ENCODE measurements around the gene CEACAM18.

GRCh38 chr19:51511353-51511752, 33.0 kb downstream of the CEACAM18 start:
- TF ChIP-seq, protein P1, sequence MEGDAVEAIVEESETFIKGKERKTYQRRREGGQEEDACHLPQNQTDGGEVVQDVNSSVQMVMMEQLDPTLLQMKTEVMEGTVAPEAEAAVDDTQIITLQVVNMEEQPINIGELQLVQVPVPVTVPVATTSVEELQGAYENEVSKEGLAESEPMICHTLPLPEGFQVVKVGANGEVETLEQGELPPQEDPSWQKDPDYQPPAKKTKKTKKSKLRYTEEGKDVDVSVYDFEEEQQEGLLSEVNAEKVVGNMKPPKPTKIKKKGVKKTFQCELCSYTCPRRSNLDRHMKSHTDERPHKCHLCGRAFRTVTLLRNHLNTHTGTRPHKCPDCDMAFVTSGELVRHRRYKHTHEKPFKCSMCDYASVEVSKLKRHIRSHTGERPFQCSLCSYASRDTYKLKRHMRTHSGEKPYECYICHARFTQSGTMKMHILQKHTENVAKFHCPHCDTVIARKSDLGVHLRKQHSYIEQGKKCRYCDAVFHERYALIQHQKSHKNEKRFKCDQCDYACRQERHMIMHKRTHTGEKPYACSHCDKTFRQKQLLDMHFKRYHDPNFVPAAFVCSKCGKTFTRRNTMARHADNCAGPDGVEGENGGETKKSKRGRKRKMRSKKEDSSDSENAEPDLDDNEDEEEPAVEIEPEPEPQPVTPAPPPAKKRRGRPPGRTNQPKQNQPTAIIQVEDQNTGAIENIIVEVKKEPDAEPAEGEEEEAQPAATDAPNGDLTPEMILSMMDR (IDR thresholded peaks at IDR 0.05): no peak
- TF ChIP-seq POLR2A (IDR thresholded peaks at IDR 0.05) (no peak), POLR2AphosphoS5 (IDR thresholded peaks at IDR 0.05) (no peak)
